SK-N-SH (cell line): Measurements from ENCODE around the gene C12orf43. TPM values are rescaled to one million over a fixed set of nuclear protein-coding genes. Genes with fewer than 3 reads are reported as not detected.
"Not testable (repeated sequence)": the region's sequence is repeated elsewhere in the genome, so short reads cannot be mapped to it uniquely, and the experiment has no call there.

Source experiments
- CTCF ChIA-PET: fragments of 300-600, 350-600 bp; formaldehyde crosslinking; extraction: SDS; loops from one replicate; lab custom pipeline; 2021; lab: Yijun Ruan, JAX
- POLR2A ChIA-PET: fragments of 350-600 bp; sonication (Branson Sonifier 250); formaldehyde crosslinking; extraction: SDS; loops from one replicate; lab custom pipeline; 2020; ENCODE audit warnings: antibody characterized with exemption, inconsistent platforms; lab: Yijun Ruan, JAX
- DNase-seq: peaks from one replicate; pipeline ENCODE4 v3.0.0; 2012
- H2AFZ ChIP-seq: fragments of 200-600 bp; sonication (generic); 2 replicates; pipeline ENCODE4 v1.8.1; 2016; ENCODE audit warnings: antibody characterized with exemption, mild to moderate bottlenecking, low read depth
- H3F3A ChIP-seq: fragments of 200-600 bp; sonication (generic); replicated peaks from 2 replicates; pipeline ENCODE3; 2016; ENCODE audit warnings: antibody characterized with exemption, mild to moderate bottlenecking; ENCODE audit not compliant: insufficient read depth
- H3K27ac ChIP-seq, 2 experiments: fragments of 200-500 bp in 1 of 2; fragments of 200-600 bp in 1 of 2; sonication (Bioruptor generic) in 1 of 2; sonication (generic), shearing (Covaris generic) in 1 of 2; 2 replicates each; pipeline versions ENCODE4 v1.5.1 to v1.6.1; 2014 to 2016; ENCODE audit warnings: low read depth in 2 of 2, inconsistent platforms in 1 of 2, low read length in 1 of 2, mild to moderate bottlenecking in 1 of 2, mixed read lengths in 1 of 2
- H3K27me3 ChIP-seq: fragments of 200-600 bp; sonication (generic), shearing (Covaris generic); 2 replicates; pipeline ENCODE4 v1.6.1; 2016; ENCODE audit warnings: mixed run types; ENCODE audit not compliant: insufficient read depth
- H3K36me3 ChIP-seq, 2 experiments: fragments of 200-500 bp in 1 of 2; fragments of 200-600 bp in 1 of 2; sonication (Bioruptor generic) in 1 of 2; sonication (generic) in 1 of 2; replicated peaks in 1 of 2; 2 replicates each; pipeline versions ENCODE3 to v1.5.1; 2014 to 2016; ENCODE audit warnings: low read length in 1 of 2, mild to moderate bottlenecking in 1 of 2; ENCODE audit not compliant: insufficient read depth in 2 of 2, control insufficient read depth in 1 of 2
- H3K4me1 ChIP-seq, 2 experiments: fragments of 200-500 bp in 1 of 2; fragments of 200-600 bp in 1 of 2; sonication (Bioruptor generic) in 1 of 2; sonication (generic), shearing (Covaris generic) in 1 of 2; 2 replicates each; pipeline versions ENCODE4 v1.5.1 to v1.6.1; 2014 to 2016; ENCODE audit warnings: low read depth in 1 of 2, low read length in 1 of 2, mixed run types in 1 of 2; ENCODE audit not compliant: insufficient read depth in 2 of 2, control insufficient read depth in 1 of 2
- H3K4me2 ChIP-seq: fragments of 200-600 bp; sonication (generic), shearing (Covaris generic); 2 replicates; pipeline ENCODE4 v1.6.1; 2017; ENCODE audit warnings: mixed run types
- H3K4me3 ChIP-seq, 2 experiments: fragments of 200-500 bp in 1 of 2; fragments of 200-600 bp in 1 of 2; sonication (Bioruptor generic) in 1 of 2; sonication (generic), shearing (Covaris generic) in 1 of 2; 2 replicates each; pipeline versions ENCODE4 v1.5.1 to v1.8.1; 2014 to 2016; ENCODE audit warnings: low read depth in 2 of 2, inconsistent platforms in 1 of 2, low read length in 1 of 2, mild to moderate bottlenecking in 1 of 2, mixed read lengths in 1 of 2, moderate library complexity in 1 of 2
- H3K79me2 ChIP-seq: fragments of 200-600 bp; sonication (generic); 2 replicates; pipeline ENCODE4 v1.8.1; 2017; ENCODE audit warnings: mild to moderate bottlenecking; ENCODE audit not compliant: insufficient read depth
- H3K9ac ChIP-seq: fragments of 200-600 bp; sonication (generic); 2 replicates; pipeline ENCODE4 v1.6.1; 2017; ENCODE audit warnings: mixed run types
- H3K9me2 ChIP-seq: fragments of 200-600 bp; sonication (generic); 2 replicates; pipeline ENCODE4 v1.6.1; 2017; ENCODE audit warnings: mixed run types
- H3K9me3 ChIP-seq: fragments of 200-600 bp; sonication (generic); 2 replicates; pipeline ENCODE4 v1.6.1; 2017; ENCODE audit warnings: mixed run types, mild to moderate bottlenecking, moderate library complexity
- H4K20me1 ChIP-seq: fragments of 200-600 bp; sonication (generic); 2 replicates; pipeline ENCODE4 v1.6.1; 2017; ENCODE audit warnings: mild to moderate bottlenecking, mixed run types; ENCODE audit not compliant: insufficient read depth
- EP300 ChIP-seq, 2 experiments: IDR thresholded peaks; 2 replicates each; pipeline versions ENCODE4 v1.4.0 to v1.6.1; 2012; ENCODE audit warnings: borderline replicate concordance in 1 of 2, low read depth in 1 of 2, low read length in 1 of 2
- EZH2phosphoT487 ChIP-seq: fragments of 200-600 bp; sonication (generic); IDR thresholded peaks from 2 replicates; pipeline ENCODE4 v1.6.1; 2017; ENCODE audit warnings: low read depth, mixed run types, mild to moderate bottlenecking, antibody characterized with exemption, moderate library complexity, borderline replicate concordance
- GATA2 ChIP-seq: sonication (generic); formaldehyde crosslinking; IDR thresholded peaks from 2 replicates; pipeline ENCODE4 v1.5.0; 2020; ENCODE audit warnings: mild to moderate bottlenecking, missing genetic modification reagents
- MXI1 ChIP-seq: IDR thresholded peaks from 2 replicates; pipeline ENCODE4 v1.6.1; 2012; ENCODE audit warnings: mild to moderate bottlenecking, low read depth, low read length, improper control_type of control experiment
- RCOR1 ChIP-seq: fragments of 150-350 bp; IDR thresholded peaks from 2 replicates; pipeline ENCODE4 v1.6.1; 2017; ENCODE audit warnings: antibody characterized with exemption, low read length
- WGBS: methylation state at CpG from one replicate; pipeline ENCODE4 v1.1.6; 2017; ENCODE audit warnings: low lambda C conversion rate; 5-methylcytosine and 5-hydroxymethylcytosine counted together
- polyA plus RNA-seq, 3 experiments: library from polyadenylated mRNA; depleted of rRNA; stranded (reverse); fragments of >200 nt; gene quantifications; 2 replicates each; pipeline ENCODE4 v1.2.3, GENCODE V29; 2012
- TF ChIP-seq, protein P1 (sequence below): IDR thresholded peaks from 2 replicates; pipeline ENCODE4 v1.4.0; 2012; ENCODE audit warnings: low read depth, borderline replicate concordance

Gene C12orf43
- polyA plus RNA-seq, 1 of the 3 experiments (the other 2 are of a cell fraction), result 13.9 TPM

DNA sequence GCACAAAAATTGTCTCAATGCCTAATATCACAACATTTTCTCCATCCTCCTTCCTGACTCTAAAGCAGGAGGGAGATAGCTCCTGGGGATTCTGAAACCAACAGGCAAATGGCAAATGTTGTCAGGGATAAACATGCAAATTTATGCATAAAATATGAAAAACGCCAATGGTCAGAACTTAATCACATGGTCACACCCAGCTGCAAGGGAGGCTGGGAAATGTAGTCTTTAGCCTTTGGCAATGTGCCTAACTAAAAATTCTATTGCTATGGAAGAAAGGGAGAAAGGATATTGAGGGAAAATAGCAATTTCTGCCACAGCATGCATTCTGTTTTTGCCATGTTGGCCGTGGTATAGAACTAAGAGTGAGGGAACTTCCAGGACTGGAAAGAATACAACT lies 34.4 kb upstream of the C12orf43 start:
- no peak for DNase-seq

DNA sequence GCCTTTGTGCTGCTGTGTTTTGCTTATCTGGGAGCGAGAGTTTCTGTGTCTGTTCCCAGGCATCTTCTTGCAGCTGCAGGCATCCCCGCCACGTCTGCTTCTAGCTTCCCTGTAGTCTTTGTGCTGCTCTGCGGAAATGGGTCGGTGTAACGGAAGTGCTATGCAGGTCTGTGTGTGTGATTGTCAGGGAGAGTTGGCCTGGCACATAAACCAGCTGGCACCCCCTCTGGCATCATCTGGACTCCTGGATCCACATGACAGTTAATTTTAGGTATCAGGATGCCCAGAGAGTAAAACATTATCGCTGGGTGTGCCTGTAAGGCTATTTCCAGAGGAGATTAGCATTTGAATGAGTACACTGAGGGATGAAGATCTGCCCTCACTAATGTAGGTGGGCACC lies 32.2 kb upstream of the C12orf43 start:
- H3K9me3 ChIP-seq, result no peaks in the 10 kb centered on the region
- H3K4me2 ChIP-seq, result no peak overlapping the region
- peak overlapping the region in 1 of 2 experiments; percentile 75; a peak in 2 of 4 replicates for H3K27ac ChIP-seq
- H3F3A ChIP-seq, result no peaks in the 10 kb centered on the region
- no peaks in the 10 kb centered on the region; the same call in 1 of the 2 replicates for H3K27me3 ChIP-seq
- no peaks in the 10 kb centered on the region for H4K20me1 ChIP-seq
- H3K79me2 ChIP-seq, result no peaks in the 10 kb centered on the region
- no peak overlapping the region for H2AFZ ChIP-seq
- no peak overlapping the region for H3K9ac ChIP-seq
- no peak overlapping the region for H3K4me3 ChIP-seq
- 62% methylated on average over 7 of the region's 7 CpGs for WGBS
- peak; percentile 73 for DNase-seq
- H3K4me1 ChIP-seq, result peaks cover 0 to 3% of the 10 kb centered on the region in 2 experiments; a peak in 1 of 4 replicates
- POLR2A ChIA-PET, result interaction anchor here (1.0 kb wide), 1 partner anchor 9 kb away, joined by 3 read pairs; no protein-coding TSS in a partner anchor
- no peaks in the 10 kb centered on the region for H3K36me3 ChIP-seq
- peak; percentile 27; the same call in 1 of the 2 replicates for TF ChIP-seq MXI1
- no peak for TF ChIP-seq EZH2phosphoT487
- peak in 1 of 2 experiments; percentile 63; a peak in 2 of 4 replicates for TF ChIP-seq EP300 (IDR thresholded peaks at IDR 0.05; ENCODE audit: borderline replicate concordance in 1 of 2, low read depth in 1 of 2, low read length in 1 of 2)
- TF ChIP-seq RCOR1, result 0 out of 2 replicates have a peak, but pooled peaks have one; percentile 50
- TF ChIP-seq GATA2 (CRISPR knock-in tag), result peak; percentile 48
- TF ChIP-seq, all 33 proteins: peak for 4
- CTCF ChIA-PET, result interaction anchor here (0.7 to 1.6 kb wide), 3 partner anchors 13 to 465 kb away, joined by 3 to 11 read pairs (median 3); no protein-coding TSS in a partner anchor
- no peaks in the 10 kb centered on the region for H3K9me2 ChIP-seq

More for the DNA sequence above, 34.4 kb upstream of the C12orf43 start:
- Histone ChIP-seq H3K9me2 (no peaks in the 10 kb centered on the region), H3F3A (no peaks in the 10 kb centered on the region), H3K4me1 (peaks cover 0 to 3% of the 10 kb centered on the region in 2 experiments; a peak in 1 of 4 replicates), H3K27ac (no peak overlapping the region), H3K4me2 (no peak overlapping the region), H3K27me3 (no peaks in the 10 kb centered on the region; the same call in 1 of the 2 replicates), H3K79me2 (no peaks in the 10 kb centered on the region), H4K20me1 (no peaks in the 10 kb centered on the region), H3K4me3 (no peak overlapping the region), H3K9ac (no peak overlapping the region), H3K9me3 (no peaks in the 10 kb centered on the region), H2AFZ (no peak overlapping the region), H3K36me3 (no peaks in the 10 kb centered on the region)
- WGBS, result 13% methylated on average over 2 of the region's 2 CpGs
- no peak for TF ChIP-seq GATA2 (CRISPR knock-in tag)
- TF ChIP-seq, protein P1, sequence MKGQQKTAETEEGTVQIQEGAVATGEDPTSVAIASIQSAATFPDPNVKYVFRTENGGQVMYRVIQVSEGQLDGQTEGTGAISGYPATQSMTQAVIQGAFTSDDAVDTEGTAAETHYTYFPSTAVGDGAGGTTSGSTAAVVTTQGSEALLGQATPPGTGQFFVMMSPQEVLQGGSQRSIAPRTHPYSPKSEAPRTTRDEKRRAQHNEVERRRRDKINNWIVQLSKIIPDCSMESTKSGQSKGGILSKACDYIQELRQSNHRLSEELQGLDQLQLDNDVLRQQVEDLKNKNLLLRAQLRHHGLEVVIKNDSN, result peak; percentile 76; the same call in 1 of the 2 replicates
- ChIA-PET POLR2A (no interaction called here), CTCF (interaction anchor here (1.3 to 1.4 kb wide), 2 partner anchors 11 to 180 kb away, joined by 5 to 7 read pairs; no protein-coding TSS in a partner anchor)

DNA sequence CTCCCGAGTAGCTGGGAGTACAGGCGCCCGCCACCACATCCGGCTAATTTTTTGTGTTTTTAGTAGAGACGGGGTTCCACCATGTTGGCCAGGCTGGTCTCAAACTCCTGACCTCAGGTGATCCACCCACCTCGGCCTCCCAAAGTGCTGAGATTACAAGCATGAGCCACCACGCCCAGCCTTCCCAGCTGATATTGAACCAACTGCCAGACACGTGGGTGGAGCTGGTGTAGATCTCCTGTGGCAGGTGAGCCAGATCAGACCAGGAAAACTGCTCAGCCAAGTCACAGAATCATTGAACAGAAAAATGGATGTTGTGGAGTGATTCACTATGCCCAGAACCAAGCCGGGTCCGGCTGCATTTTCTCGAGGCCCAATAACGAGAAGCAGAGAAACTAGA lies 31.1 kb upstream of the C12orf43 start:
- H3F3A ChIP-seq, H3K36me3 ChIP-seq, H3K27ac ChIP-seq, H3K4me2 ChIP-seq, H3K9me2 ChIP-seq, CTCF ChIA-PET, H3K4me1 ChIP-seq, H3K9ac ChIP-seq, H3K4me3 ChIP-seq, H2AFZ ChIP-seq, H3K79me2 ChIP-seq, H4K20me1 ChIP-seq, POLR2A ChIA-PET, DNase-seq, H3K27me3 ChIP-seq, H3K9me3 ChIP-seq: not testable (repeated sequence)
- 81% methylated on average over 12 of the region's 12 CpGs for WGBS
